NCI-H1930 (cell line): Measurements from ENCODE around the gene RNU1-4.
"Not testable (repeated sequence)": the region's sequence is repeated elsewhere in the genome, so short reads cannot be mapped to it uniquely, and the experiment has no call there.

Source experiments
- DNase-seq, 2 experiments: peaks; one replicate each; lab custom pipeline; 2025; lab: John Stamatoyannopoulos, UW

RNU1-4 gene

DNA sequence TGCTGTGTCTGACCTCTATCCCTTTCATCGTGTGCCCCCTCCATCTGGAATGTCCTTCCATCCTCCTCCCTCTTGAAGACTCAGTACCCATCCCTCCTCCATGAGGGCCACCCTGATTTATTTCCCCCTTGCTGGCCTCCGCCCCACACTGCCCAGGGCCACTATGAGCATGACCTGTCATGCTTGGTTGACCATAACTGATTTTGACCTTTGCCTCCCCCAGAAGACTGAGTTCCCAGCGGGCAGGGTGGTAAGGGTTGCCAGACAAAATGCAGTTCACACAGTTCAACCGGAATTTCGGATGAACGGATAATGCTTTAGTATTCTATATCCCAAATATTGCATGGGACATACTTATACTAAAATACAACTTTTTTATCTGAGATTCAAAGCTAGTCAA is 31.6 kb upstream of the RNU1-4 start:
- not testable (repeated sequence) for DNase-seq

DNA sequence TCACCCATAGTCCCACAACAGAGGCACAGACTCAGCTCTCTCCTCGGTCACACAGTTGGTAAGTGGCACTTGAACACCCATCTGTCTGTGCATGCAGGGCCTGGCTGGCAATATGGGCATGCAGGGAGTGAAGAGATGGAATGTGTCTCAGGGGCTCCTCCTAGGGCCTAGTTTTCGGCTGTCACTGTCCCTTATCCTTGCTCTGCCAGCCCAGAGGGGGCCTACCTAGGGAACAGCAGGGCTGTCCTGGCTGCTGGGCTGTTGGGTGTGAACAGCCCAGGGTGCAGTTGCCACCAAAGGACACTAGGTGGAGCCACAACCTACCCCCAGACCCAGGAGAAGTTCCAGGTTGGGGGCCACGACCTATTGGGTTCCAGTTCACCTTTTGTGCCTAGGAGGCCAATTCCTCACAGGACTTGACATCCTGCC is 30.6 kb upstream of the RNU1-4 start:
- not testable (repeated sequence) for DNase-seq

GRCh38 chr1:16710618-16711017 is 29.7 kb upstream of the RNU1-4 start:
- DNase-seq: not testable (repeated sequence)

DNA sequence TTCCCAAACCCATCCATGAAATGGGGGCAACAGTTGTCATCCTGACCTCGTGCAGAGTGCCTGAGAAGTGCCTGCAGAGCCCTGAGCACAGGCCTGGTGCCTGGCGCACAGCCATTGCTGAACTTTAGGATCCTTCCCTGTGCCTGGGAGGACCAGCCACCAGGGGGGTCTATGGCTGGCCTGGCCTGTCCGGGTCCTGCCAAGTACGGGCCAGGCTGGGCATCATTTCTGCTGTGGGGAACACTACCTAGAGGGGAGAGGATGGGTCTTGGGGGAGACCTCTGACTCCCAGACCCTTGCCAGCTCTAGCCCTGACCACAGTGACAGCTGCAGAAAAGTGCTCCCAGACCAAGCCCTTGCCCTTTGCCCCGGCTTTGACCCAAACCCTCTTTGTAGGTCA is 28.2 kb upstream of the RNU1-4 start:
- DNase-seq: not testable (repeated sequence)

DNA sequence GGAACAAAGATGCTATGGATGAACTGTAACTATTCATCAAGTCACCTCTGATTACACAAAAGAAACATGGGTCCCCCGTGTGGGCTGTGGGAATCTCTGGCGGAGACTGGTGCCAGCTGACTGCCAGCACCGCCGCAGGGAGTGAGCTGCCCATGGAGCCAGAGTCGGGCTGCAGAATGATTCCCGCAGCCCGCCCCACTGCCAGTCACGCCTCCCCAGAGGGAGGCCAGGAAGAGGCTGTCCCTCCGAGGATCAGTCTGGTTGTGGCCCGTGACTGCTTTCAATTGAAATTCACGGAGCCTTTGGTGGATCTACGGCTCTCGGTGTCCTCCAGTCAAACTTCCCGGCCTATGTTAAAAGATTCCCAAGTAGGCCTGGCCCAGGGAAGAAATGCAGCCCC is 27.7 kb upstream of the RNU1-4 start:
- not testable (repeated sequence) for DNase-seq

- DNase-seq: not testable (repeated sequence)
Observed at GRCh38 chr1:16712984-16713383, 27.3 kb upstream of the RNU1-4 start.

- DNase-seq: not testable (repeated sequence)
Observed at GRCh38 chr1:16713480-16713879, 26.8 kb upstream of the RNU1-4 start.

DNA sequence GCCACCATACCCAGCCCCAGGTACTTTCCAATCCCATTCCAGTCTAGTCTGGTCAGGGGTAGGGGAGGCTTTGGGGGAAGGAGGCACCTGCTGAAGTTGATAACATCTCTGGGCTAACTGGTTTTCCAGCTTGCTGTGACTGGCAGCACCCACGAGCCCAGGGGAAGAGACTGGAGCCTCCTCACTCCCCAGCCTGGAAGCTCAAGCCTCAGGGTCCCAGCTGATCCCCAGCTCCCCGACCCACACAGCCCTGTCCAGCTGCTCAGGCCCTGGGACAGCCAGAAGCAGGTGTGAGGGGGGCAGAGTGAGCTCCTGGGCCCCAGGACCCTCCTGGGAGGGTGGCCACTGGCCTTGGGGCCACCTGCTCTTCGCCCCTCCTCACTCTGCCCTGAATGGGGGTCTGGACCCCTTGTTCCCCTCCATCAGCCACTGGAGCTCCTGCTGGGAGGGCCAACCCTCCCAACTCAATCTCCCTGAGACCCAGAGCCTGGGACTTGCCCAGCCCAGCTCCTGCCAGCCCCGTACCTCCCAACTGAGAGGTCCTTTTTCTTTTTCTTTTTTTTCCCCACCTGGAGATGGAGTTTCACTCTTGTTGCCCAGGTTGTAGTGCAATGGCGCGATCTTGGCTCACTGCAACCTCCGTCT is 23.5 kb upstream of the RNU1-4 start:
- no peak for DNase-seq

- no peak for DNase-seq
Observed at GRCh38 chr1:16717336-16718098, 22.8 kb upstream of the RNU1-4 start.

DNA sequence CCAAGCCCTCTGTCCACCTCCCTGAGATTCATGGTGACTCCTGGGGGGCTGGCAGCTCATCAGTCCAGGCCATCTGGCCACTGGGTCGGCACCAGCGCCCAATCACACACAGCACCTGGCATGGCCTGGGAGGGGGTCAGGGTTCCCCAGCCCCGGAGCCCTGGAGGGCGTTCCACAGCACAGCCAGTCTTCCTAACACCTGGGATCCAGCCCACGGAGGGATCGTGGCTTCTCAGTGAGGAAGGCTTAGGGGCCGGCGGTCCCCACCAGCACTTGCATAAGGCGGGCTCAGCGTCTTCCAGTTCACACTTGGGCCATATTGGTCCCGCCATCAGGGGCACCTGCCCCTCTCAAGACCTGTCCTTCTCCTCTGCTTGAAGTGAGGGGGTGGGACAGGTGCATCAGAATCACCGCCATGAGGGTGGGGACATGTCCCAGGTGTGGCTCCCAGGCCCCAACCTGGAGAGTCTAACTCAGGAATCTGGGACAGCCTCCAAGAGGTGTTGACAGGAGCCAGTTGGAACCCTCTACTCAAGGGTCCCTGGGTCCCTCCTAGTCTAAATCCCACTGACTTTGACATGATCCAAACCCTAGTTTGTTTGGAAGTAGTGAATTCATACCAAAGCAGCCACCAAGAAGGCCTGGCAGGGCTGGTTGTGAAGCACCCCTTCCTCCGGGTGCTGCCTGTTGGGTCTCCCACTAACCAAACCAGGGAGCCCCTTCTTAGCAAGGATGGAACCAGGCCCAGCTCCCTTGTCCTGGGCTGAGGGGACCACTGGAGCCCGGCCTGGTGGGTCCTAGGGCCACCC is 22.0 kb upstream of the RNU1-4 start:
- not testable (repeated sequence) for DNase-seq

DNA sequence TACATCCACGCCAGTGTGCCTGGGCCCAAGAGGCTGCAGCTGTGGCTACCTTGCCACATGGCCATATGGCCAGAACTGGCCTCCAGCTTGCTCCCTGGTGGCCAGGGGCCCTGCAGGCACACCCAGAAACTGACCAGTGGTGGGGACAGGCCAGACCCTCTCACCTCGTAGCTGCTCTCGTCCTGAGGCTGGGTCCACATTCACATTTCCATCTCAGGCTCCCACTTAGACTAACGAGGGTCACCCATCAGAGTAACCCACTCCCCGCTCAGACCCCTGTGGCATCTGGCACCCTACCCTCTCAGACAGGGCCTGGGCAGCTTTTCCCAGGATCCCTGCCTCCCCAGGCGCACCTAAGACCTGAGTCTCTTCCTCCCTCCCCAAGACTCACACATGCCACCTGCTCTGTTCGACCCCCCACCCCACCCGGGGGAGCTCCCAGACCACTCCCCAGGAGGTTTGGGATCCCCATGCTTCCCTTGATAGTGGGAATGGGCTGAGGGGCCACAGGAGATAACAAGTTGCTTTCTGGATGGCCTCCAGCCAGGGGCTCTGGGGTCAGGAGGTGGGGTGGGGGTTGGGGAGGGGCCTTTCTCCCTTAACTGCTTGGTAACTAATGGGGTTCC is 21.3 kb upstream of the RNU1-4 start:
- no peak for DNase-seq

DNA sequence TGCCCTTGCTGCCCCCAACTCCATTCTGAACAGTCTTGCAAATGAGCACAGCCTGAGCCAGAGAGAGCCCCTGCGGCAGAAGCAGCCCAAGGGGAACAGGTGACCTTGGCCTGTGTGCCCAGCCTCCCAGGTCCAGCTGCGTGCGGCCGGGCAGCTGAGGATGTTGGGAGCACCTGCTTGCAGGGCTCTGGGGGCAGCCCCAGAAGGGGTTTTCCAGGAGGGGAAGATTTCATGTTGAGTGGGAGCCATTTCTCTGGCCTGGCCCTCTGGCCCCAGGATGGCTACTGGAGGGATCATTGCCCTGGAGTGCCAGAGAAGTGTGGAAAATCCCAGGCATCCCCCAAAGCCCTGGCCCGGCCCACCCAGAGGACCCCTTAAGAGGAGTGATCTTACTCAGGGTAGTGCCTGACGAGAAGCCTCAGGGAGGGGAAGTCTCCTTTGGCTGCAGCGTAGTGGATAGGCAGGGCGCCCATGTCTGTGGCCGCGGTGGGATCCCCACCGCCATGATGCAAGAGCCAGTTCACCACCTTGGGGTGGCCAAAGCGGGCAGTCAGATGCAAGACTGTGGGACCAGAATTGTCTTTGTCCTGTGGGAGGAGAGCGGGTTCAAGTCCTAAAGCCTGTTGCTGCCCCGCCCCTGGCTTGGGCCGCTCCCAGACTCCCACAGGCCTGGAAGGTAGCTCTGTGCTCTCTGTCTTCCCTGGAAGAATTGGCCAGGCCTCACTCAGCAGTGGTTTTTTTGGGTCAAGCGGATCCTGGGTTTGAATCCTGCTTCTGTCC is 20.6 kb upstream of the RNU1-4 start:
- DNase-seq: no peak

GRCh38 chr1:16720351-16721223 is 19.7 kb upstream of the RNU1-4 start:
- DNase-seq: no peak

DNA sequence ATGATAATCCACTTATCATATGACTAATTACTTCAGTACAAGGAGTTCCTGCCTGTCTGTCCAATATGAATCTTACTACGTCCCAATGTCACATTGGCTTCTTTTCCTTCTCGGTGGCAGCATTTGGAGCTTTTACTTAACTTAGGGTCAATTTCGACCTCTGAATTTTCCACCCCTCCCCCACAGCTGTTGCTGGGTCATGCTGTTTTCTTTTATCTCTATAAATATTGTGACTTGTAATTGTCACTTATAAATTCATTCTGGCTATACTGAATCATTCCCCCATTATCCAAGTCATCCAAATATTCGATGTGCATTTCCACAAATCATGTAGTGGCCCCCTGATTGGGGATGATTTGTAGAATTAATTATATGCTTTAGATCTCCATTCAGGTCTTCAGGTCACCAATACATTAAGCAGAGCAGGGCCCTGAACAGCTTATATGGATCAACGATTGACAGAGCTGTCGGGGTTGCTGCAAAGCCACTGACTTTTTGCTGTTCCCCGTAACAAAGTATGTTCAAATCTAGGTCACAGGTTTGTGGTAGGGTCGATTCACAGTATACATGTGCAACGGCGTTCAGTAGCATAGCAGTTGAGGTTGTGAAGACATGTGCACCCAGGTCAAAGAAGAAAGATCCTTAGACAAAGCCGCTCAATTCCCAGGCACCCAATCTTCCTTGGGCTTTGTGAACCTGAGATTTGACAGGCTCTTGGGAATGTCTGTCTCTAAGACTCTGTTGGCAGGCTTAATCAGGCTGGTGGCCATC is 18.3 kb upstream of the RNU1-4 start:
- no peak for DNase-seq

DNA sequence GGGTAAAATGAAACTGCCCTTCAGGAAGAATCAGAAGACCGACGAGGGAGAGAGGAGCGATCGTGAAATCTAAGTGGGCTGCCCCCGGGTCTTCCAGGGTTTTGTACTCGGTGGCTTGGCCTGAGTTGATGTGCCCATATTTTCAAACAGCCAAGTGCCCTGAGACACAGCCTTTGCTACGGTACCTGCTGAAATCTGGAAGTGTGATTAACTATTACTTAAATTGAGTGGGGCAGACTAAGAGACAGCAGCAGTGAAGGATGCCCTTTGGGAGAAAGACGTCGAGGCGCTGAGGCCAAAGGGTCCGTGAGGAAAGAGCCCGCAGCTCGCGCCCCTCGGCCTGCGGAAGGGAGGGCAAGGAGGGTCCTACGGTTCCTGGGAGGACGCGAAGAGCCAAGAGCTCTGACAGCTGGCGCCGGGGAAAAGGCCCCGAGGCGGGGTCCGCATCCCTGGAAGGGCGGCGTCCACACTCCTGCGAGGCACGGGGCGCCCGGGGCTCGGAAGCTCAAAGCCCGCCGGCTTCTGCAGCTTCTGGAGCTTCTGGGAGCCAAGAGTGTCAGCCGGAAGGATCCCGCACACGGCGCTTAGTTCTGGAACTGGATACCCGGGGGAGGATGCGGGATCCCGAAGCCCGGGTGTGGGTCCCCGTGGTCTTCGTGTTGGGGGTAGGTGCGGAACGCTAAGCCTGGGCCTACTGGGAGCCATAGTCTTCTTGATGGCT is 15.4 kb upstream of the RNU1-4 start:
- no peak for DNase-seq

DNA sequence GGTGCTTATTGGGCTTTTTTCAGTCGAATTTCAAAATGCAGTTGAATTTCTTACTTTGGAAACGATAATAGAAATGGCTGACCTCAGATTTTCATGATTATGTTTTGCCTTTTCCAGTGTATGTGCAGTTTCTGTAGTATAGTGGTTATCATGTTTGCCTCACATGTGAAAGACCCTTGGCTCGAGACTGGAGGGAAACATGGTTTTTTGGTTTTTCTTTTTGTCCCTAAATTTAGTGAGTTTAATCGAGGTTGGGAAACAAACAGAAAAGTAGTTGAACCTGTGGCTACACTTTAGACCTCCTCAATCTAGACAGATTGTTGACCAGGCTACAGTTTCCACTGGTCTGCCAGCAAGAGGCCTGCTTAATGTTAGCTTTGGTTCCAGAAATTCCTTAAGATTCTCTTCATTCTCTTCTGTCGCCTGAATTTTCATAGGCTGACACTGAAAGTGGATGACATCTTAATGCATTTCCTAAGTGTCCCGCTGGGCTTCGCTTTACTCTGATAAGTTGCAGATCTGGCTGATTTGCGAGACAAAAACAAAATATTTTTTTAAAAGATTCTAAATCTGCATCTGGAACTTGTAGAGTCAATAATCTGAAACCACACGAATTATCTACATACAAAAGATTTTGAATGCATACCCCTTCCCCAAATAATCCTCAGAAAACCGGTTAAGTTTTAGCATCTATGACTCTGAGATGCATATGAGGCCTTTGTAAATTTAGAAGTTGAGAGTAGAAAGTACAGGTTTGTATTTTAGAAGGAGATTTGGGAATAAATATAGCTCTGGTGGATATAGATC is 14.7 kb upstream of the RNU1-4 start:
- not testable (repeated sequence) for DNase-seq

DNA sequence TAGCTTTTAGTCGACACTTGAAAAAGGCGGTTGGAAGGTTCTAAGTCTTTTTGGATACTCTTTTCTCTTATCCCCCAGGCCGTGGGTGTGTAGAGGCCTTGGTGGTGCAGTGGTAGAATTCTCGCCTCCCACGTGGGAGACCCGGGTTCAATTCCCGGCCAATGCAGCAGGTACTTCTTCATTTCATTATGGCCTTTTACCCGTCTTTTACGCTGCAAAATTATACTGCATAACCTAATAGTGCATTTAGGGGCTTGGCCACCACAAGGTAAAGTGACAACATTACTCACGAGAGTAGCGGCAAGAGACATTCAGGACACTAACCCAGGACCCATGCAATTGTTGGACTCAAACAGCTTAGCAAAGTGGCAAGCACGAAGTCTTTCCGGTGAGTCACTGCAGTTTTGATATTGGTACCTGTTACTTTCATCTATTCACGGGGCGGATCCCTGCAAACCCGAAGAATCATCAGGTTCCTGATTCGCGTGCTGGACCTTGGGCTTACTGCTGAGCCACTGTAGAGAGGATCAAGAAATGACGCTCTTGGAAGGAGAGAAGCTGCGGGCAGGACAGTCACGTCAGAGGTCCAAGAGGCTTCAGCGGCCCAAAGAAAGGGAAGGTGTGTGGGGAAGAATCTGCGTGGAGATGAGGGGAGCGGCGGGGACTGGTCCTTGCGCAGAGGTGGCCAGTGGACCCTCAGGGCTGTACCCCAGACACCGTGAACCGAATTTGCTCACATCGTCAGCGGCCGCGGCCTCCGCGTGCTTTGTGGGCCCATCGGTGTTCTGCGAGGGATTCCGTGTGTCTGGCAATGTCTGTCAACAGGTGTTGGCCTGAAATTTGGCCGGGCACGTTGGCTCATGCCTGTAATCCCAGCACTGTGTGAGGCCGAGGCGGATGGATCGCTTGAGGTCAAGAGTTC is 12.9 kb upstream of the RNU1-4 start:
- peak in 1 of 2 experiments; percentile 23 for DNase-seq
